IPS DF 6.9 (cell line): ENCODE data around the gene PBX4.

Source experiments
- DNase-seq: peaks from one replicate; pipeline ENCODE4 v3.0.0-alpha.2; 2013; ENCODE audit warnings: low read depth, low spot score
- H3K27ac ChIP-seq: one replicate; pipeline ENCODE4 v1.5.1; 2013; ENCODE audit warnings: low read length, control low read depth
- H3K27me3 ChIP-seq: 2 replicates; pipeline ENCODE4 v1.6.1; 2013; ENCODE audit warnings: mild to moderate bottlenecking, low read length; ENCODE audit not compliant: control insufficient read depth, insufficient read depth
- H3K36me3 ChIP-seq: 2 replicates; pipeline ENCODE4 v1.6.1; 2013; ENCODE audit warnings: low read length; ENCODE audit not compliant: control insufficient read depth, insufficient read depth
- H3K4me1 ChIP-seq: 2 replicates; pipeline ENCODE4 v1.6.1; 2013; ENCODE audit warnings: low read length; ENCODE audit not compliant: control insufficient read depth, insufficient read depth
- H3K4me3 ChIP-seq: 2 replicates; pipeline ENCODE4 v1.5.1; 2013; ENCODE audit warnings: mild to moderate bottlenecking, low read length
- H3K9me3 ChIP-seq: 2 replicates; pipeline ENCODE4 v1.6.1; 2013; ENCODE audit warnings: low read length, inconsistent platforms; ENCODE audit not compliant: control insufficient read depth, insufficient read depth
- WGBS: extraction: QIAGEN DNeasy Blood & Tissue Kit; methylation state at CpG from one replicate; pipeline ENCODE4 v1.1.7; 2013; ENCODE audit warnings: mixed read lengths, missing lambda C conversion rate; ENCODE audit not compliant: insufficient read length, insufficient coverage; 5-methylcytosine and 5-hydroxymethylcytosine counted together

Gene PBX4

DNA sequence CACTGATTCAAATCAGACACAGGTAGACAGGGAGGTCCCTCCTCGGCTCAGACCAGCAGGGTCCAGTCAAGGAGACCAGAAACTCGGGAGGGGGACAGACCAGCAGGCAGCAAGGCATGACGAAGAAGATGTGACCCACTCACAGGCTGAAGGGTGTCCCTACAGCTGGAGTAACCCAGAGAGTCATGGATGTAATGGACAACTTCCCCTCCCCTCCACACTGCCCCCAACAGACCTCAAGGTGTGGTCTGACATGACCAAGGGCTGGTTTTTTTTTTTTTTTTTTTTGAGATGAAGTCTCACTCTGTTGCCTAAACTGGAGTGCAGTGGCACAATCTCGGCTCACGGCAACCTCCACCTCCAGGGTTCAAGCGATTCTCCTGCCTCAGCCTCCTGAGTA, 34.1 kb downstream of the PBX4 start:
- Histone ChIP-seq H3K36me3 (no peaks in the 10 kb centered on the region), H3K4me3 (no peak overlapping the region), H3K27ac (no peak overlapping the region), H3K27me3 (no peaks in the 10 kb centered on the region), H3K9me3 (no peaks in the 10 kb centered on the region), H3K4me1 (no peaks in the 10 kb centered on the region)
- no CpG with 5 or more reads among the region's 6 CpGs for WGBS
- DNase-seq = no peak

DNA sequence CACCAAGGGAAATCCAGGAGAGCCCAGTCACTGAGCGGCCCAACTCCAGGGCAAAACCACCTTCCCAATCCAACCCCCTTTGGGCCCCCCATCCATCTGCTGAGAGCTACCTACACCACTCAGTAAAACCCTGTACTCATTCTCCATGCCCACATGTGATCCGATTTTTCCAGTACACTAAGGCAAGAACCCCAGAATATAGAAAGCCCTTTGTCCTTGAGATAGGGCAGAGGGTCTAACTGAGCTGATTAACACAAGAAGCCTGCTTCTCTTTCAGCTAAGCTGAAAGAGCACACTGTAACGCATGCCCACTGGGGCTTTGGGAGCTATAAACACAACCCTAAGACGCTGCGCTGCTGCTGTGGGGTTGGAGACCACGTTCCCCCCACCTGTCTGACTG, 36.0 kb downstream of the PBX4 start:
- Histone ChIP-seq H3K4me1 (peaks cover 2% of the 10 kb centered on the region; the same call in 1 of the 2 replicates), H3K27me3 (no peaks in the 10 kb centered on the region), H3K4me3 (no peak overlapping the region), H3K9me3 (no peaks in the 10 kb centered on the region), H3K36me3 (no peaks in the 10 kb centered on the region), H3K27ac (no peak overlapping the region)
- WGBS = no CpG with 5 or more reads among the region's 6 CpGs
- DNase-seq = no peak

DNA sequence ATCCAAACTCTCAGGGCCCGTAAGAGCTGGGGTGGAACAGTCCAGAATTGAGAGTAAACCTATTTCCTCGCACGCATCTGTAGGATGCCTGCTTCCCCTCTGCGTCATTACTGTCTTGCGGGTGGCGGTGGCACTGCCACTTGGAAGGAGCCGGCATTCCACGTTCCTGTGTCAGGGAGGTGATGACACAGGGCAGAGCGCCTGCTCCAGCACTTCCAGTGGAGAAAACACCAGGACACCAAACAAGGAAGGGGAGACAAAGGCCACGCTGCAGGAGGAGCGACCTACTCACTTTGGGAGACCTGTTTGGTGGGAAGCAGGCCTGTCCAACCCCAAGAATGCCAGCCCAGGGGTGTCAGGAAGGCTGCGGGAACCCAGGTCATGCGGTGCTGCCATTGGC, 37.1 kb downstream of the PBX4 start:
- no CpG with 5 or more reads among the region's 13 CpGs for WGBS
- Histone ChIP-seq H3K27ac (no peak overlapping the region), H3K4me1 (peaks cover 2% of the 10 kb centered on the region; the same call in 1 of the 2 replicates), H3K27me3 (no peaks in the 10 kb centered on the region), H3K4me3 (no peak overlapping the region), H3K9me3 (no peaks in the 10 kb centered on the region), H3K36me3 (no peaks in the 10 kb centered on the region)
- DNase-seq = no peak

DNA sequence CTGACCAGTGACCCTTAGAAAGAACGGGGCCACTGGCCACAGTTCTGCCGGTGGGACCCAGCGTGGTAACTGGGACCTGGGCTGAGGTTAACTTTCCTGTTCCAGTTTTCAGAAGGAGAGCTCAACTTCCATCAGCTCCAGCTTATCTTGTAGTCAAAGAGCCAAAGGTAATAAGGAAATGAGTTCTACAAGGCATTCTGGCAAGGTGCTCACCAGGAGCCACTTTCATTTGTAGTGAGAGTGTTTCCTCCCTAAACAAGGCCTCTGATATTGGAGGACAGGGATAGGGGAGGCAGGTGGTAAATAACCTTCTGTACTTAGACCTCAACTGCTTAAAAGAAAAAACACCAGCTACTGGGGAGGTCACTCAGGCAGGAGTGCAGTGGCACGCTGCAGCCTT, 38.1 kb downstream of the PBX4 start:
- Histone ChIP-seq H3K36me3 (no peaks in the 10 kb centered on the region), H3K4me3 (no peak overlapping the region), H3K4me1 (peaks cover 2% of the 10 kb centered on the region; the same call in 1 of the 2 replicates), H3K27ac (no peak overlapping the region), H3K27me3 (no peaks in the 10 kb centered on the region), H3K9me3 (no peaks in the 10 kb centered on the region)
- no peak for DNase-seq
- no CpG with 5 or more reads among the region's 4 CpGs for WGBS

DNA sequence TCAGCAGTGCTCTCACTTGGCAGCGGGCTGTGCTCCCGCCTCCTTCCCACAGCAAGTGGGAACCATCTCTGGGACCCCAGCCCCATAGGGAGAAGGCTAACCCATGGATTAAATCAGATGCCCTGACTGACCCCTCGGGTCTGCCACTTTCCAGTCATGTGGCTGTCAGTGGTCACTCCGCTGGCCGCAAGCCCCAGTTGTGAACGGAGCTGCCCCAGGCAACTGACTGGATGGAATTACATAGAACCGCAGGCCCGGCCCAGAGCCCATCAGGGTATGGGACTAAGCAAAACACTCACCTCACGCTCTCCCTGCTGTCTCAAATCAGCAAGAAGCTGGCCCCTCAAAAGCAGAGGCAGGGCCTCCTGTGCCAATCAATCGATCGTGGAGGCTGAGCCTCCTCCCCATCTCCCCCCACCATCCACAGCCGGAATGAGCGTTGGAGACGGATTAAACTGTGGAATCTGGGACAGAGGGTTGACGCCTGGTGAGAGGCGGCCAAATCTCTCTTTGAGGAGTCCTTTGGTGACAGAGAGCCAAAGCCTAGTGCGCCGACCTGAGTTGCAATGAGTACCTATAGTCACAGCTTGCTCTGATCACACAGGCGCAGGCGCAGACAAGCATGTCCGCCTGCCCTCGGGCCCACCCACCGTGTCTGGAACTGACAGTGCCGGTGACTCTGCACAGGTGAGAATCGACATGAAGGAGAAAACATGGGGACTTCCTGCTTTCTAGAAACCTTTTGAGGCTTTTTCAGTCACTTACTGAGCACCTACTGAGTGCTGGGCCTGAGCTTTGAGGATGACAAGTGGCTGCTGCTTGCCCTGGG, 38.7 kb downstream of the PBX4 start:
- Histone ChIP-seq H3K9me3 (no peaks in the 10 kb centered on the region), H3K36me3 (no peaks in the 10 kb centered on the region), H3K4me1 (peaks cover 2% of the 10 kb centered on the region; the same call in 1 of the 2 replicates), H3K4me3 (no peak overlapping the region), H3K27ac (no peak overlapping the region), H3K27me3 (no peaks in the 10 kb centered on the region)
- no peak for DNase-seq
- no CpG with 5 or more reads among the region's 25 CpGs for WGBS

DNA sequence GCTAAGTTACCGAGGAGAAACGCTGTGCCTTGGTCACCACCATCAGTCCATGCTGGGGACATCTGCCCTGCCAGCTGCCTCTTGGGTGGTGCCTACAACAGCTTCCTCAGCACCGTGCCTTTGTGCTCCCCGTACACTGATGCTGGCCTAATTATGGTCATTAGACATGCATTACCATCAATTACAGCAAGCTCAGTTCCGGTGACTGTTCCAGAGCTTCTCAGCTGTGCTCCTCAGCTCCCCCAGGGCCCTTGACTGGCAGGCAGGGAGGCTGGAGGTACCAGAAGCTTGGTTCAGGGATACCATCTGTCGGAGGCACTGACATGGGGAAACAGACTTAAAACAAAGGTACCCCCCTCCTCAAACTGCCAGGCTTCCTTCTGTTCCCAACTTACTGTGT, 40.2 kb downstream of the PBX4 start:
- WGBS = no CpG with 5 or more reads among the region's 6 CpGs
- Histone ChIP-seq H3K27ac (no peak overlapping the region), H3K36me3 (no peaks in the 10 kb centered on the region), H3K4me1 (peaks cover 2% of the 10 kb centered on the region; the same call in 1 of the 2 replicates), H3K4me3 (no peak overlapping the region), H3K9me3 (no peaks in the 10 kb centered on the region), H3K27me3 (no peaks in the 10 kb centered on the region)
- DNase-seq = no peak

DNA sequence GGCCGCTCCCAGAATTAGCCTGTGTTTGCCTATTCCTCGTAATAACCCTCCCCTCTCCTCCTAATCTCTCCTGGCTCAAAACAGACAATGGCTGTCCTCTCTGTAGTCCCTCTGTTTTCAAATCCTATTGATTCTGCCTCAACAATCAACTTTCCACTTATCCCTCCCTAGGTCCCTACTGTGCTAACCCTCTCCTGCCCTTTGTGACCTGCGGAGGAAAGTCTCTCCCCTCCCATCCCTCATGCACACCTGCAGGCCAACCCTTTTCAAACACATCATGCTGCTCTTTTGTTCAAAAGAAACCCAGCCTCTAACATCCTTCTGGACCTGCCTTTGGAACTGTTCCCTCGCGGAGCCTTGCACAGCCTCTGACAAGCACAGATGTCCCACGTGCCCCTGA, 43.1 kb downstream of the PBX4 start:
- no peaks in the 10 kb centered on the region for H3K27me3 ChIP-seq
- DNase-seq = no peak
- H3K36me3 ChIP-seq = no peaks in the 10 kb centered on the region
- H3K4me1 ChIP-seq = peaks cover 2% of the 10 kb centered on the region; the same call in 1 of the 2 replicates
- no peak overlapping the region for H3K4me3 ChIP-seq
- H3K27ac ChIP-seq = no peak overlapping the region
- H3K9me3 ChIP-seq = no peaks in the 10 kb centered on the region
- no CpG with 5 or more reads among the region's 6 CpGs for WGBS

DNA sequence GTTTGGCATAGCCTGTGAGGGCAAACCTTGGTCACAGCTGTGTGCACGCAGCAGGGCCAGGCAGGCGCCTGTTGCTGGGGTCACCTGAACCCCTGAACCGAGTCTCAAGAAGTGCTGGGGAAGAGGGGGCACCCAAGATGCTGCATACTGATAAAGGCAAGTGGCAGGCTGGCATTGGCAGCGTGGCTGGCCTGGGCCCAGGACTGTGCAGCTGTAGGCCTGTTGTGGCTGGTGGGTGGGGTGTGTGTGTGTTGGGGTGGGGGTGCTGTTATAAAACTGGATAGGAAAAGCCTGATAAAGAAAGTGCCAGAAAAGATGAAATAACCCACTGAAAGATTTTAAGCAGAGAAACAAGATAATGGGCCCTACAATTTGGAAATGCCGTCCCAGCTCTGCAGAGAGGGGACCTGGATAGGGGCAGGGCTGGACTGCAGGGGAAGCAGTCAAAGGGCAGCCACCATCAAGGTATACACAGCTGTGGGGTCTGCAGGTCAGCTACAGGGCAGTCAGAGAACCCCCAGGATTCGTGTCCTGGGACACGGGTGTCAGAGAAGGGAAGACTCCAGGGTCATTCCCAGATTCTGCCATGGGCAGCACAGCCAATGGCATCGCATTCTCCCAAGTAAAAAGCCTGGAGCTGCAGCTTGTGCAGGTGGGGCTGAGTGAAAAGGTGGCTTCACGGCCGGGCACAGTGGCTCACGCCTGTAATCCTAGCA, 47.3 kb downstream of the PBX4 start:
- no peaks in the 10 kb centered on the region for H3K36me3 ChIP-seq
- no peaks in the 10 kb centered on the region for H3K4me1 ChIP-seq
- no peak overlapping the region for H3K4me3 ChIP-seq
- WGBS = no CpG with 5 or more reads among the region's 11 CpGs
- H3K27ac ChIP-seq = no peak overlapping the region
- DNase-seq = no peak
- H3K27me3 ChIP-seq = no peaks in the 10 kb centered on the region
- no peaks in the 10 kb centered on the region for H3K9me3 ChIP-seq

DNA sequence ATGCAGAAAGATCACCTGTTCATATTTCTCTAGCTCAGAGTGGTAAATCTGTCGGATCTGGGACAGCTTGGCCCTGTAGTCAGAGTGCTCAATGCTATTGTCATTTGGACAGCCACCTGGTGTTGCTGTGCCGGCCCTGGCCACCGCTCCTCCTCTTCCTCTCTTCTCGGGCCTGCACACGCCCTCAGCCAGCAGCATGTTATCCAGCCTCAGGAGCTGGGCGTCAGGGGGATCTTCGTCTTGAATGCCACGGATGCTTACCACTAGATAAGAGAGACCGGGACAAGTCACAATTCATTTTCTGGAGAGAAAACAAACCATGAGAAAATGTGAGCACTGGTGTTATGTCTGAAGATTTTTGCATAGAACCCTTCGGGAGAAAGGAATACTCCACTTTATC, 47.9 kb downstream of the PBX4 start:
- no peaks in the 10 kb centered on the region for H3K36me3 ChIP-seq
- no peak for DNase-seq
- H3K27me3 ChIP-seq = no peaks in the 10 kb centered on the region
- WGBS = no CpG with 5 or more reads among the region's 10 CpGs
- H3K27ac ChIP-seq = no peak overlapping the region
- no peaks in the 10 kb centered on the region for H3K4me1 ChIP-seq
- H3K4me3 ChIP-seq = no peak overlapping the region
- H3K9me3 ChIP-seq = no peaks in the 10 kb centered on the region

DNA sequence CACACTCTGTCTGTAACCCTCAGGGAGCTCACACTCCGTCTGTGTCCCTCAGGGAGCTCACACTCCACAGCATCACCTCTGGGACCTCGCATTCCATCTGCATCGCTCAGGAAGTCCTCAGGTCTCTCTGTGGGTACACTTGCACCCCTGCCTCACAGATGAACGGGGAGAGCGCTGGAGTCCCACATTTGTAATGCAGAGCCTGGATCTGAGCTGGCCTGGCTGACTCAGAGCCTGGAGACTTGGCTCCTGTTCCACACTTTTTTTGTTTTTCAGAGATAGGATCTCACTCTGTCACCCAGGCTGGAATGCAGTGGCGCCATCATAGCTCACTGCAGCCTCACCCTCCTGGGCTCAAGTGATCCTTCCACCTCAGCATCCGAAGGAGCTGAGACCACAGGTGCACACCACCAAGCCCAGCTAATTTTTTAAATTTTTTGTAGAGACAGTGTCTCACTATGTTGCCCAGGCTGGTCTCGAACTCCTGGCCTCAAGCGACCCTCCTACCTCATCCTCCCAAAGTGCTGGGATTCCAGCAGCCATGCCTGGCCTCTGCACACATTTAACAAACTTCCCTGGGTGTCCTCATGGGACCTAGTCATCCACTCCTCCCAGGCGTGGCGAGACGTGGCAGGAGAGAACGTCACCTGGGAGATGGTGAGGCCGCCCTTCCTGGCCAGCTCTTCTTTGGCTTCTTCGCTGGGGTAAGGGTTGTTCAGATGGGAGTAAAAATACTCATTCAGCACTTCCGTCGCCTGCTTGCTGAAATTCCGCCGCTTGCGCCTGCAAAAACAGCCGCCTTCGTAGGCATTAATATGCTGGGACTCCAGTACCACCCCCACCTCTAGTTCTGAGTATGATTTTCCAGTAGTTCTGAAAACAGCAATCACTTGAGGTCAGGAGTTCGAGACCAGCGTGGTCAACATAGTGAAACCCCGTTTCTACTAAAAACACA, 49.4 kb downstream of the PBX4 start:
- no peak for DNase-seq
- H3K9me3 ChIP-seq = no peaks in the 10 kb centered on the region
- WGBS = no CpG with 5 or more reads among the region's 25 CpGs
- no peaks in the 10 kb centered on the region for H3K4me1 ChIP-seq
- no peaks in the 10 kb centered on the region for H3K27me3 ChIP-seq
- H3K27ac ChIP-seq = no peak overlapping the region
- H3K36me3 ChIP-seq = no peaks in the 10 kb centered on the region
- no peak overlapping the region for H3K4me3 ChIP-seq
